DND-41 (cell line): Measurements from ENCODE around the gene ANKRD12.

ENCODE experiments used
- ATAC-seq: fragments of 200-7000 bp; cut with Tn5 transposase; 3 replicates; pipeline ENCODE4 v1.9.1; 2021; ENCODE audit warnings: low read depth; ENCODE audit not compliant: insufficient read depth
- DNase-seq: peaks from one replicate; pipeline ENCODE4 v3.0.0-alpha.2; 2020
- H2AFZ ChIP-seq: 2 replicates; pipeline ENCODE4 v1.6.0; 2012; ENCODE audit warnings: low read depth, low read length
- H3K27ac ChIP-seq: 2 replicates; pipeline ENCODE4 v1.5.1; 2012; ENCODE audit warnings: low read length, inconsistent platforms
- H3K27me3 ChIP-seq: fragments of 200-600 bp; sonication (generic); 2 replicates; pipeline ENCODE4 v1.6.0; 2012; ENCODE audit warnings: low read length, mild to moderate bottlenecking, inconsistent platforms; ENCODE audit not compliant: insufficient read depth, poor library complexity
- H3K36me3 ChIP-seq: 2 replicates; pipeline ENCODE4 v1.5.1; 2012; ENCODE audit warnings: low read length, inconsistent platforms; ENCODE audit not compliant: insufficient read depth
- H3K4me1 ChIP-seq: 2 replicates; pipeline ENCODE4 v1.5.1; 2012; ENCODE audit warnings: mild to moderate bottlenecking, low read length; ENCODE audit not compliant: insufficient read depth
- H3K4me2 ChIP-seq: 2 replicates; pipeline ENCODE4 v1.6.0; 2012; ENCODE audit warnings: mild to moderate bottlenecking, moderate library complexity, low read length, inconsistent platforms; ENCODE audit not compliant: insufficient read depth
- H3K4me3 ChIP-seq, 2 experiments: fragments of 200-600 bp in 1 of 2; shearing (Covaris generic) in 1 of 2; 2 replicates each; pipeline ENCODE4 v1.5.1; 2012 to 2016; ENCODE audit warnings: inconsistent platforms in 2 of 2, low read length in 2 of 2, mild to moderate bottlenecking in 2 of 2, low read depth in 1 of 2, moderate library complexity in 1 of 2
- H3K79me2 ChIP-seq: 2 replicates; pipeline ENCODE4 v1.6.0; 2012; ENCODE audit warnings: low read length, inconsistent platforms; ENCODE audit not compliant: insufficient read depth
- H3K9ac ChIP-seq: 2 replicates; pipeline ENCODE4 v1.6.0; 2012; ENCODE audit warnings: low read depth, mild to moderate bottlenecking, inconsistent platforms, low read length, moderate library complexity
- H3K9me3 ChIP-seq: 2 replicates; pipeline ENCODE4 v1.5.1; 2012; ENCODE audit warnings: low read length, moderate library complexity, mild to moderate bottlenecking, inconsistent platforms; ENCODE audit not compliant: insufficient read depth, severe bottlenecking
- H4K20me1 ChIP-seq: 2 replicates; pipeline ENCODE4 v1.6.0; 2012; ENCODE audit warnings: low read length; ENCODE audit not compliant: insufficient read depth
- CTCF ChIP-seq: IDR thresholded peaks from 2 replicates; pipeline ENCODE4 v1.5.1; 2012; ENCODE audit warnings: borderline replicate concordance, low read length, moderate library complexity, mild to moderate bottlenecking; ENCODE audit not compliant: poor library complexity, severe bottlenecking; ENCODE audit errors: extremely low read depth
- EZH2 ChIP-seq: IDR thresholded peaks from 3 replicates; pipeline ENCODE4 v1.6.1; 2012; ENCODE audit warnings: borderline replicate concordance, low read depth, mild to moderate bottlenecking, moderate library complexity, low read length, inconsistent platforms; ENCODE audit not compliant: severe bottlenecking

The ANKRD12 gene

GRCh38 chr18:9113468-9114149 is 23.0 kb upstream of the ANKRD12 start:
- peaks cover 100% of the 10 kb centered on the region for H3K79me2 ChIP-seq
- TF ChIP-seq EZH2 (no peak), CTCF (no peak)
- DNase-seq (no peak), ATAC-seq (no peak; the same call in 2 of the 3 replicates)
- H3K36me3 ChIP-seq = peaks cover 61% of the 10 kb centered on the region
- no peak overlapping the region for H3K27ac ChIP-seq
- peaks cover 87% of the 10 kb centered on the region for H4K20me1 ChIP-seq
- no peak overlapping the region for H3K4me2 ChIP-seq
- H3K9me3 ChIP-seq = no peaks in the 10 kb centered on the region
- H3K4me1 ChIP-seq = 0 out of 2 replicates have a peak, but pooled peaks cover 13% of the 10 kb centered on the region
- H3K9ac ChIP-seq = no peak overlapping the region
- H2AFZ ChIP-seq = no peak overlapping the region
- H3K27me3 ChIP-seq = no peaks in the 10 kb centered on the region
- H3K4me3 ChIP-seq = no peak overlapping the region

GRCh38 chr18:9115984-9116383 is 20.6 kb upstream of the ANKRD12 start:
- Histone ChIP-seq H4K20me1 (peaks cover 63% of the 10 kb centered on the region), H3K27me3 (no peaks in the 10 kb centered on the region), H3K4me2 (no peak overlapping the region), H3K36me3 (peaks cover 68% of the 10 kb centered on the region), H3K27ac (no peak overlapping the region), H3K4me1 (0 out of 2 replicates have a peak, but pooled peaks cover 9% of the 10 kb centered on the region), H3K79me2 (peaks cover 100% of the 10 kb centered on the region), H3K9ac (no peak overlapping the region), H3K4me3 (no peak overlapping the region), H3K9me3 (no peaks in the 10 kb centered on the region), H2AFZ (no peak overlapping the region)
- ATAC-seq (no peak), DNase-seq (no peak)
- TF ChIP-seq EZH2 = no peak
- TF ChIP-seq CTCF = no peak

- Histone ChIP-seq H4K20me1 (peaks cover 48% of the 10 kb centered on the region; the same call in 1 of the 2 replicates), H2AFZ (no peak overlapping the region), H3K4me1 (0 out of 2 replicates have a peak, but pooled peaks cover 2% of the 10 kb centered on the region), H3K9ac (no peak overlapping the region), H3K4me2 (no peak overlapping the region), H3K36me3 (peaks cover 69% of the 10 kb centered on the region), H3K9me3 (no peaks in the 10 kb centered on the region), H3K27me3 (no peaks in the 10 kb centered on the region), H3K79me2 (peaks cover 95% of the 10 kb centered on the region), H3K27ac (no peak overlapping the region), H3K4me3 (no peak overlapping the region)
- ATAC-seq (no peak), DNase-seq (no peak)
- TF ChIP-seq CTCF (no peak), EZH2 (no peak)
Measured at GRCh38 chr18:9117980-9118841, 18.4 kb upstream of the ANKRD12 start.
